ENCODE results near the gene ANGPT4. TPM values are rescaled to one million over a fixed set of nuclear protein-coding genes. Genes with fewer than 3 reads are reported as not detected.
A peak's percentile ranks its signal among the peaks of the same experiment; 100 is the strongest.

The ANGPT4 gene
- total RNA-seq, 4 donors from 2014 or later, result 0.27 TPM; not detected in 3

DNA sequence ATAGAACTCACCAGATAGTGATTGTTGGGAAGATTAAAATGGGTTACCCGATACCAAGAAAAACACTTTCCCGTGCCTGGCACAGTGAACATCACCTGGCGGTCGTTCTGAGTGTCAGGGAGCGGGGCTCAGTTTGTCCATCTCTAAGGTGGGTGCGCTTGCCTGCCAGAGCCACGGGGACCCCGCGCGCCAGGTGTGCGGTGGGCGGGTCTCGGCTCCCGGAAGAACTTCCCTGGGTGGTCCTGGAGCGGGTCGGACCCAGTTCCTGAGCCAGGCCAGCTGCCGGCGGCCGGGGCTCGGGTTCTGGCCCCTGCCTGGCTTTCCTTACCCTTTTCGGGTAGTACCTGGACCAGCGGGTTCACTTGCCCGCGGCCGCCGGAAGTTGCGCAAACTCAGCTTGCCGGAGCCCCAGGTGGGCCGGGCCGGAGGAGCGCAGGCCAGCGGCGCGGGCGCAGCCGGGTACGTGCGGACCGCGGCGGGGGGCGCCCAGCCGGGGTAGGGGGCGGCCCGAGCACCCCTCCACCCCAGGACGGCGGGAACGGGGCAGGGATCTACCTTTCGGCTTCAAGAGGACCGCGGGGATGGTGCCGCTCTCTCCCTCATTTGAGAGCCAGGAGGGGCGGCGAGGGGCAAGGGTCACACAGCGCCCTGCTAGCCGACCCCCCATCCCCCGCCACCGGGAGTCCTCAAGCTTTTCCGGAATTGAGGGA lies 75.1 kb downstream of the ANGPT4 start:
- Histone ChIP-seq H3K27ac (peak overlapping the region in 3 of 4 donors; percentile 18 to 47 (median 46)), H3K4me3 (peak overlapping the region; percentile 50 to 85 (median 62))

DNA sequence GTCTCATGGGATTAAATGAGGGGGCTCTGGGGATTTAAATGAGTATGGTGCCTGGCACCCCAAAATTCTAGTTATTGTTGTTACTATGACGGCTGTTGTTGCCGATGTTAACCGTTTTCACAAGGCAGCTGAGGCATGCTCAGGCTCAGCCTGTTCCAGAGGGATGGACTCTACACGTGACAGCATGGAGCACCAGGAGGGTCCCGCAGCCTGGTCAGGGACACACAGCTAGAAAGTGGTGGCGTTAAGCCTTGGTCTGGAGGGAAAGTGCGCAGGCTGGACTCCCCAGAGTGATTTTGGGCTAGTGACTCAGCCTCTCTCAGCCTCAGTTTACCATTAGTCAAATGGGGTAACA lies 75.7 kb downstream of the ANGPT4 start:
- Histone ChIP-seq H3K27me3 (no peaks in the 10 kb centered on the region), H3K4me3 (peak overlapping the region in 2 of 4 donors; percentile 69 to 85), H3K27ac (no peak overlapping the region), H3K4me1 (peaks cover 4 to 47% (median 19%) of the 10 kb centered on the region in 4 donors), H3K36me3 (no peaks in the 10 kb centered on the region), H3K9me3 (no peaks in the 10 kb centered on the region)
- TF ChIP-seq POLR2A (IDR thresholded peaks at IDR 0.05), result no peak
- TF ChIP-seq, protein P1, sequence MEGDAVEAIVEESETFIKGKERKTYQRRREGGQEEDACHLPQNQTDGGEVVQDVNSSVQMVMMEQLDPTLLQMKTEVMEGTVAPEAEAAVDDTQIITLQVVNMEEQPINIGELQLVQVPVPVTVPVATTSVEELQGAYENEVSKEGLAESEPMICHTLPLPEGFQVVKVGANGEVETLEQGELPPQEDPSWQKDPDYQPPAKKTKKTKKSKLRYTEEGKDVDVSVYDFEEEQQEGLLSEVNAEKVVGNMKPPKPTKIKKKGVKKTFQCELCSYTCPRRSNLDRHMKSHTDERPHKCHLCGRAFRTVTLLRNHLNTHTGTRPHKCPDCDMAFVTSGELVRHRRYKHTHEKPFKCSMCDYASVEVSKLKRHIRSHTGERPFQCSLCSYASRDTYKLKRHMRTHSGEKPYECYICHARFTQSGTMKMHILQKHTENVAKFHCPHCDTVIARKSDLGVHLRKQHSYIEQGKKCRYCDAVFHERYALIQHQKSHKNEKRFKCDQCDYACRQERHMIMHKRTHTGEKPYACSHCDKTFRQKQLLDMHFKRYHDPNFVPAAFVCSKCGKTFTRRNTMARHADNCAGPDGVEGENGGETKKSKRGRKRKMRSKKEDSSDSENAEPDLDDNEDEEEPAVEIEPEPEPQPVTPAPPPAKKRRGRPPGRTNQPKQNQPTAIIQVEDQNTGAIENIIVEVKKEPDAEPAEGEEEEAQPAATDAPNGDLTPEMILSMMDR (IDR thresholded peaks at IDR 0.05), result no peak
- DNase-seq, result no peak

More for the DNA sequence above, 75.1 kb downstream of the ANGPT4 start:
- Histone ChIP-seq H3K36me3 (no peaks in the 10 kb centered on the region), H3K27me3 (no peaks in the 10 kb centered on the region), H3K9me3 (no peaks in the 10 kb centered on the region), H3K4me1 (peaks cover 4 to 47% (median 16%) of the 10 kb centered on the region in 4 donors)
- peak; percentile 59 to 84 (median 73) for DNase-seq
- TF ChIP-seq, protein P1 (IDR thresholded peaks at IDR 0.05), result no peak
- TF ChIP-seq POLR2A (IDR thresholded peaks at IDR 0.05), result no peak

DNA sequence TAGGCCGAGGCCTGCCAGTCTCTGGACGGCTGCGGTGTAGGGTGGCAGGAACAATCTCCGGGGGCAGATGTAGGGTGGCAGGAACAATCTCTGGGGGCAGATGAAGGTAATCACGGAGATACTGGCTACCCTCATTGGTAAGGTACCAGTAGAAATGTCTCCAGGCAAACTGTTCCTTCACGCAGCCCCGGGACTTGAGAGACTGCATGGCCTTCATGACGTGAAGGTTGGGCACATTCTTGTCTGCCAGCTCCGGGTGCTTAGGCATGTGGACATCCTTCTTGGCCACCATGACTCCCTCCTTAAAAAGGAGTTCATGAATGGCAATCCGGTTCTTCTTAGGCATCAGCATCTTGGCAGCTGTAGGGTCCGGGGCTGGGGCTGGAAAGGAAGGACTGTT lies 76.5 kb downstream of the ANGPT4 start:
- Histone ChIP-seq H3K4me1 (peaks cover 4 to 41% (median 17%) of the 10 kb centered on the region in 4 donors), H3K9me3 (no peaks in the 10 kb centered on the region), H3K36me3 (no peaks in the 10 kb centered on the region), H3K27ac (no peak overlapping the region), H3K4me3 (no peak overlapping the region), H3K27me3 (no peaks in the 10 kb centered on the region)
- DNase-seq, result no peak
- TF ChIP-seq POLR2A (IDR thresholded peaks at IDR 0.05), result no peak
- TF ChIP-seq, protein P1 (IDR thresholded peaks at IDR 0.05), result no peak

DNA sequence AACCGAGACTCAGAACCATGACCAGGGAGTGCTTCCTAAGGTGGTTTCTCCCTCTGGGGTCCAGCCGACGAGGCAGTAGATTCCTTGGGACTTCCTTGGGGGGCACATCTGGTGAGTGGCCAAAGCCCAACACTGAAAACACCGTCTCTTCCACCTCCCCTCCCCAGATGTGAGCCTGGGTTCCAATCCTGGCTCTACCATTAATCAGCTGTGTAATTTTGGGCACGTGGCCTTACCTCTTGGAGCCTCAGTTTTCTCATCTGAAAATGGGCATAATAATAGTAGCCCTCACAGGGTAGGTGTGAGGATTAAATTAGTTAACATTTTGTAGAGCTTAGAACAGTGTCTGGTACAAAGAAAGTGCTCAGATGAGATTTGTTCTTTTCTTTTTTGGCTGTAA lies 77.1 kb downstream of the ANGPT4 start:
- no peak overlapping the region for H3K27ac ChIP-seq
- H3K27me3 ChIP-seq, result no peaks in the 10 kb centered on the region
- no peak overlapping the region for H3K4me3 ChIP-seq
- DNase-seq, result no peak
- peaks cover 3 to 44% (median 16%) of the 10 kb centered on the region in 4 donors for H3K4me1 ChIP-seq
- H3K36me3 ChIP-seq, result no peaks in the 10 kb centered on the region
- TF ChIP-seq POLR2A (IDR thresholded peaks at IDR 0.05), result no peak
- TF ChIP-seq, protein P1 (IDR thresholded peaks at IDR 0.05), result no peak
- H3K9me3 ChIP-seq, result no peaks in the 10 kb centered on the region

DNA sequence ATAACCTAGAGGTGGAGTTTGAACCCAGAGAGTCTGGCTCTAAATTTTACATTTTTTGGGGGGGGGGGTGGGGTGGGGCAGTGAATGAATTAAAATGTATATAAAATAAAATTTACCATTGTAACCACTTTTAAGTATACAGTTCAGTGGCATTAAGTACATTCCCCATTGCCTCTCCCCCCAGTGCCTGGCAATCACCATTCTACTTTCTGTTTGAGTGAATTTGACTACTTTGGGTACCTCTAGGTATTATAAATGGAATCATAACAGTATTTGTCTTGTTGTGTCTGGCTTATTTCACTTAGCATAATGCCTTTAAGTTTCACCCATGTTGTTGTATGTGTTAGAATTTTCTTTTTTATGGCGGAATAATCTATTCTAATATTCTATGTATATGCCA lies 79.9 kb downstream of the ANGPT4 start:
- no peaks in the 10 kb centered on the region for H3K27me3 ChIP-seq
- TF ChIP-seq POLR2A (IDR thresholded peaks at IDR 0.05), result no peak
- TF ChIP-seq, protein P1 (IDR thresholded peaks at IDR 0.05), result no peak
- H3K36me3 ChIP-seq, result no peaks in the 10 kb centered on the region
- no peak overlapping the region for H3K4me3 ChIP-seq
- no peak for DNase-seq
- H3K27ac ChIP-seq, result no peak overlapping the region
- no peaks in the 10 kb centered on the region for H3K9me3 ChIP-seq
- peaks cover 0 to 18% (median 8%) of the 10 kb centered on the region in 4 donors for H3K4me1 ChIP-seq
